SK-N-SH (cell line): ENCODE measurements around the gene SDHAF4. TPM values are rescaled to one million over a fixed set of nuclear protein-coding genes. Genes with fewer than 3 reads are reported as not detected.

Source experiments
- CTCF ChIA-PET: fragments of 300-600, 350-600 bp; formaldehyde crosslinking; extraction: SDS; loops from one replicate; lab custom pipeline; 2021; lab: Yijun Ruan, JAX
- POLR2A ChIA-PET: fragments of 350-600 bp; sonication (Branson Sonifier 250); formaldehyde crosslinking; extraction: SDS; loops from one replicate; lab custom pipeline; 2020; ENCODE audit warnings: antibody characterized with exemption, inconsistent platforms; lab: Yijun Ruan, JAX
- DNase-seq: peaks from one replicate; pipeline ENCODE4 v3.0.0; 2012
- H2AFZ ChIP-seq: fragments of 200-600 bp; sonication (generic); 2 replicates; pipeline ENCODE4 v1.8.1; 2016; ENCODE audit warnings: antibody characterized with exemption, mild to moderate bottlenecking, low read depth
- H3F3A ChIP-seq: fragments of 200-600 bp; sonication (generic); replicated peaks from 2 replicates; pipeline ENCODE3; 2016; ENCODE audit warnings: antibody characterized with exemption, mild to moderate bottlenecking; ENCODE audit not compliant: insufficient read depth
- H3K27ac ChIP-seq, 2 experiments: fragments of 200-500 bp in 1 of 2; fragments of 200-600 bp in 1 of 2; sonication (Bioruptor generic) in 1 of 2; sonication (generic), shearing (Covaris generic) in 1 of 2; 2 replicates each; pipeline versions ENCODE4 v1.5.1 to v1.6.1; 2014 to 2016; ENCODE audit warnings: low read depth in 2 of 2, inconsistent platforms in 1 of 2, low read length in 1 of 2, mild to moderate bottlenecking in 1 of 2, mixed read lengths in 1 of 2
- H3K27me3 ChIP-seq: fragments of 200-600 bp; sonication (generic), shearing (Covaris generic); 2 replicates; pipeline ENCODE4 v1.6.1; 2016; ENCODE audit warnings: mixed run types; ENCODE audit not compliant: insufficient read depth
- H3K36me3 ChIP-seq, 2 experiments: fragments of 200-500 bp in 1 of 2; fragments of 200-600 bp in 1 of 2; sonication (Bioruptor generic) in 1 of 2; sonication (generic) in 1 of 2; replicated peaks in 1 of 2; 2 replicates each; pipeline versions ENCODE3 to v1.5.1; 2014 to 2016; ENCODE audit warnings: low read length in 1 of 2, mild to moderate bottlenecking in 1 of 2; ENCODE audit not compliant: insufficient read depth in 2 of 2, control insufficient read depth in 1 of 2
- H3K4me1 ChIP-seq, 2 experiments: fragments of 200-500 bp in 1 of 2; fragments of 200-600 bp in 1 of 2; sonication (Bioruptor generic) in 1 of 2; sonication (generic), shearing (Covaris generic) in 1 of 2; 2 replicates each; pipeline versions ENCODE4 v1.5.1 to v1.6.1; 2014 to 2016; ENCODE audit warnings: low read depth in 1 of 2, low read length in 1 of 2, mixed run types in 1 of 2; ENCODE audit not compliant: insufficient read depth in 2 of 2, control insufficient read depth in 1 of 2
- H3K4me2 ChIP-seq: fragments of 200-600 bp; sonication (generic), shearing (Covaris generic); 2 replicates; pipeline ENCODE4 v1.6.1; 2017; ENCODE audit warnings: mixed run types
- H3K4me3 ChIP-seq, 2 experiments: fragments of 200-500 bp in 1 of 2; fragments of 200-600 bp in 1 of 2; sonication (Bioruptor generic) in 1 of 2; sonication (generic), shearing (Covaris generic) in 1 of 2; 2 replicates each; pipeline versions ENCODE4 v1.5.1 to v1.8.1; 2014 to 2016; ENCODE audit warnings: low read depth in 2 of 2, inconsistent platforms in 1 of 2, low read length in 1 of 2, mild to moderate bottlenecking in 1 of 2, mixed read lengths in 1 of 2, moderate library complexity in 1 of 2
- H3K79me2 ChIP-seq: fragments of 200-600 bp; sonication (generic); 2 replicates; pipeline ENCODE4 v1.8.1; 2017; ENCODE audit warnings: mild to moderate bottlenecking; ENCODE audit not compliant: insufficient read depth
- H3K9ac ChIP-seq: fragments of 200-600 bp; sonication (generic); 2 replicates; pipeline ENCODE4 v1.6.1; 2017; ENCODE audit warnings: mixed run types
- H3K9me2 ChIP-seq: fragments of 200-600 bp; sonication (generic); 2 replicates; pipeline ENCODE4 v1.6.1; 2017; ENCODE audit warnings: mixed run types
- H3K9me3 ChIP-seq: fragments of 200-600 bp; sonication (generic); 2 replicates; pipeline ENCODE4 v1.6.1; 2017; ENCODE audit warnings: mixed run types, mild to moderate bottlenecking, moderate library complexity
- H4K20me1 ChIP-seq: fragments of 200-600 bp; sonication (generic); 2 replicates; pipeline ENCODE4 v1.6.1; 2017; ENCODE audit warnings: mild to moderate bottlenecking, mixed run types; ENCODE audit not compliant: insufficient read depth
- ELF1 ChIP-seq: IDR thresholded peaks from 2 replicates; pipeline ENCODE4 v1.4.0; 2012
- MEF2A ChIP-seq: IDR thresholded peaks from 2 replicates; pipeline ENCODE4 v1.4.0; 2012; ENCODE audit warnings: low read depth, borderline replicate concordance
- NFIC ChIP-seq: IDR thresholded peaks from 2 replicates; pipeline ENCODE4 v1.4.0; 2012; ENCODE audit warnings: borderline replicate concordance
- RAD21 ChIP-seq: IDR thresholded peaks from 2 replicates; pipeline ENCODE4 v1.6.1; 2012; ENCODE audit warnings: mild to moderate bottlenecking, low read length
- TCF12 ChIP-seq: IDR thresholded peaks from 2 replicates; pipeline ENCODE4 v1.4.0; 2012
- TEAD4 ChIP-seq: IDR thresholded peaks from 2 replicates; pipeline ENCODE4 v1.4.0; 2012; ENCODE audit warnings: mild to moderate bottlenecking, borderline replicate concordance; ENCODE audit not compliant: insufficient read depth
- YY1 ChIP-seq: IDR thresholded peaks from 2 replicates; pipeline ENCODE4 v1.4.0; 2012; ENCODE audit warnings: low read depth, mild to moderate bottlenecking
- WGBS: methylation state at CpG from one replicate; pipeline ENCODE4 v1.1.6; 2017; ENCODE audit warnings: low lambda C conversion rate; 5-methylcytosine and 5-hydroxymethylcytosine counted together
- polyA plus RNA-seq, 3 experiments: library from polyadenylated mRNA; depleted of rRNA; stranded (reverse); fragments of >200 nt; gene quantifications; 2 replicates each; pipeline ENCODE4 v1.2.3, GENCODE V29; 2012

SDHAF4 gene
- polyA plus RNA-seq, 1 of the 3 experiments (the other 2 are of a cell fraction): 8.6 TPM

DNA sequence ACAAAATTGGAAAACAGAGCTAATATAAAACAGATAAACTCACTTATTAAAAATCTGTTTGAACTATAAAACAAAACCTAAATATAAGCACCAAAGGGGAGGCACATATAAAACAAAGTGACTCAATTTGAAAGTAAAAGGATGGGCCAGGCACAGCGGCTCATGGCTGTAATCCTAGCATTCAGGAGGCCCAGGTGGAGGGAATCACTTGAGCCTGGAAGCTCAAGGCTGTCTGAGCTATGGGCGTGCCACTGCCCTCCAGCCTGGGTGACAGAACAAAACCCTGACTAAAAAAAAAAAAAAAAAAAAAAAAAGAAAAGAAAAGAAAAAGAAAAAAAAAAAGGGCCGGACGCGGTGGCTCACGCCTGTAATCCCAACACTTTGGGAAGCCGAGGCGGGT, 69.9 kb downstream of the SDHAF4 start:
- Histone ChIP-seq H3K4me2 (no peak overlapping the region), H3F3A (no peaks in the 10 kb centered on the region), H3K27ac (no peak overlapping the region), H3K9me2 (no peaks in the 10 kb centered on the region), H3K9me3 (no peaks in the 10 kb centered on the region), H3K9ac (no peak overlapping the region), H3K79me2 (no peaks in the 10 kb centered on the region), H3K36me3 (no peaks in the 10 kb centered on the region), H3K27me3 (no peaks in the 10 kb centered on the region), H2AFZ (no peak overlapping the region), H3K4me3 (no peak overlapping the region), H3K4me1 (no peaks in the 10 kb centered on the region), H4K20me1 (no peaks in the 10 kb centered on the region)
- WGBS: 90% methylated on average over 8 of the region's 8 CpGs
- ChIA-PET POLR2A (no interaction called here), CTCF (interaction anchor here (1.0 kb wide), 1 partner anchor 50 kb away, joined by 3 read pairs; no protein-coding TSS in a partner anchor)
- TF ChIP-seq TCF12 (no peak), TEAD4 (no peak), MEF2A (no peak), YY1 (no peak)
- no peak for DNase-seq

DNA sequence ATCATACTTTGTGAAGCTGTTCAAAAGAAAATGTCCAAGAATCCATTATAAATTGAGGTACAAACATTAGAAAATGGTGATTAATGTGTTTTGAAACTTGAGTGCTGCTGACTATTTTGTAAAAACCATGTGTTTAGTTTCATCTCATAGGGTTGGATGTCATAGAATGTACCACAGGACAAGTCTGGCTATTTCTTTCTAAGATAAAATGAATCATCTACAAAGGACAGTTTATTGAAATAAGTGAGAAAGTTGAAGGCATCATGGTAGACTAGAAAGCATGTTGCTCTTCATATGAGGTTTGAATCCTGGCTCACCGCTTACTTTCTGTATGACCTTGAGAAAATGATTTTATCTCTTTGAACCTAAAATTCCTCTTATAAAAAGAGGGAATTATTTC, 71.7 kb downstream of the SDHAF4 start:
- no peaks in the 10 kb centered on the region for H3K4me1 ChIP-seq
- H3K9ac ChIP-seq: no peak overlapping the region
- no peaks in the 10 kb centered on the region for H3K9me3 ChIP-seq
- 91% methylated on average over 1 of the region's 1 CpG for WGBS
- no peaks in the 10 kb centered on the region for H4K20me1 ChIP-seq
- POLR2A ChIA-PET: no interaction called here
- no peak for DNase-seq
- TF ChIP-seq NFIC: no peak
- no peak for TF ChIP-seq RAD21
- no peak for TF ChIP-seq ELF1
- TF ChIP-seq, all 33 proteins: peak for 0
- no peak overlapping the region for H3K4me2 ChIP-seq
- CTCF ChIA-PET: no interaction called here
- H2AFZ ChIP-seq: no peak overlapping the region
- no peaks in the 10 kb centered on the region for H3K36me3 ChIP-seq
- H3K4me3 ChIP-seq: no peak overlapping the region
- no peaks in the 10 kb centered on the region for H3K79me2 ChIP-seq
- H3K27me3 ChIP-seq: no peaks in the 10 kb centered on the region
- H3K9me2 ChIP-seq: no peaks in the 10 kb centered on the region
- no peak overlapping the region for H3K27ac ChIP-seq
- H3F3A ChIP-seq: no peaks in the 10 kb centered on the region

Other genes with a start within 250 kb of the SDHAF4 start
- gene FAM135A, start 153.4 kb upstream of the SDHAF4 start, polyA plus RNA-seq (2012; rRNA removed): 2.6 and 3.4 TPM in 2 replicates
- gene SMAP1, start 101.0 kb downstream of the SDHAF4 start, polyA plus RNA-seq (2012; rRNA removed): 11.9 and 12.6 TPM in 2 replicates